ENCODE results near the gene HSPG2.
"Not testable (repeated sequence)": the region's sequence is repeated elsewhere in the genome, so short reads cannot be mapped to it uniquely, and the experiment has no call there.

- TF ChIP-seq, protein P1, sequence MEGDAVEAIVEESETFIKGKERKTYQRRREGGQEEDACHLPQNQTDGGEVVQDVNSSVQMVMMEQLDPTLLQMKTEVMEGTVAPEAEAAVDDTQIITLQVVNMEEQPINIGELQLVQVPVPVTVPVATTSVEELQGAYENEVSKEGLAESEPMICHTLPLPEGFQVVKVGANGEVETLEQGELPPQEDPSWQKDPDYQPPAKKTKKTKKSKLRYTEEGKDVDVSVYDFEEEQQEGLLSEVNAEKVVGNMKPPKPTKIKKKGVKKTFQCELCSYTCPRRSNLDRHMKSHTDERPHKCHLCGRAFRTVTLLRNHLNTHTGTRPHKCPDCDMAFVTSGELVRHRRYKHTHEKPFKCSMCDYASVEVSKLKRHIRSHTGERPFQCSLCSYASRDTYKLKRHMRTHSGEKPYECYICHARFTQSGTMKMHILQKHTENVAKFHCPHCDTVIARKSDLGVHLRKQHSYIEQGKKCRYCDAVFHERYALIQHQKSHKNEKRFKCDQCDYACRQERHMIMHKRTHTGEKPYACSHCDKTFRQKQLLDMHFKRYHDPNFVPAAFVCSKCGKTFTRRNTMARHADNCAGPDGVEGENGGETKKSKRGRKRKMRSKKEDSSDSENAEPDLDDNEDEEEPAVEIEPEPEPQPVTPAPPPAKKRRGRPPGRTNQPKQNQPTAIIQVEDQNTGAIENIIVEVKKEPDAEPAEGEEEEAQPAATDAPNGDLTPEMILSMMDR (IDR thresholded peaks at IDR 0.05) = not testable (repeated sequence)
- not testable (repeated sequence) for TF ChIP-seq POLR2A (IDR thresholded peaks at IDR 0.05)
Observed at GRCh38 chr1:21980515-21981220, 43.6 kb upstream of the HSPG2 start.

Measured in ovary (tissue), 3 donors.